Fibroblast of skin of scalp (primary cell): ENCODE results near the gene NPIPB2. TPM values are rescaled to one million over a fixed set of nuclear protein-coding genes. Genes with fewer than 3 reads are reported as not detected.
A peak's percentile ranks its signal among the peaks of the same experiment; 100 is the strongest.
"Not testable (repeated sequence)": the region's sequence is repeated elsewhere in the genome, so short reads cannot be mapped to it uniquely, and the experiment has no call there.

ENCODE experiments used
- DNase-seq: peaks from one replicate; pipeline ENCODE4 v3.0.0-alpha.2; 2013
- polyA plus RNA-seq, 2 experiments: library from polyadenylated mRNA; unstranded; fragments of 120-200 nt; gene quantifications; one replicate each; pipeline ENCODE4 v1.2.1, GENCODE V29; 2013; ENCODE audit not compliant: insufficient read length in 2 of 2

The NPIPB2 gene
- polyA plus RNA-seq (2013, experiment 1 of 2; ENCODE audit: insufficient read length): 0.47 TPM
- 1.7 TPM for polyA plus RNA-seq (2013, experiment 2 of 2; ENCODE audit: insufficient read length)

GRCh38 chr16:11941945-11942344, at the start of gene NPIPB2:
Gene NPIPB2 (minus strand): TSS chr16:11942045. CDS start chr16:11942045, 0 bp downstream.
- DNase-seq: not testable (repeated sequence)

GRCh38 chr16:11990702-11991390, 49.0 kb upstream of the NPIPB2 start:
- DNase-seq: no peak

GRCh38 chr16:11988258-11988978, 46.6 kb upstream of the NPIPB2 start:
- no peak for DNase-seq

- peak; percentile 19 for DNase-seq
Observed at GRCh38 chr16:11986521-11987057, 44.7 kb upstream of the NPIPB2 start.

- peak; percentile 45 for DNase-seq
Observed at GRCh38 chr16:11985250-11985649, 43.4 kb upstream of the NPIPB2 start.

GRCh38 chr16:11980136-11980844, 38.4 kb upstream of the NPIPB2 start:
- DNase-seq: no peak

GRCh38 chr16:11979013-11979672, 37.3 kb upstream of the NPIPB2 start:
- no peak for DNase-seq

GRCh38 chr16:11978080-11978479, 36.2 kb upstream of the NPIPB2 start:
- DNase-seq: no peak

- peak; percentile 82 for DNase-seq
Observed at GRCh38 chr16:11977376-11978041, 35.7 kb upstream of the NPIPB2 start.

- no peak for DNase-seq
Observed at GRCh38 chr16:11976850-11977375, 35.1 kb upstream of the NPIPB2 start.

GRCh38 chr16:11973070-11973469, 31.2 kb upstream of the NPIPB2 start:
- no peak for DNase-seq

- DNase-seq: peak; percentile 13
Observed at GRCh38 chr16:11972128-11972527, 30.3 kb upstream of the NPIPB2 start.

- not testable (repeated sequence) for DNase-seq
Observed at GRCh38 chr16:11970292-11970691, 28.4 kb upstream of the NPIPB2 start.

- DNase-seq: no peak
Observed at GRCh38 chr16:11968577-11968976, 26.7 kb upstream of the NPIPB2 start.

- no peak for DNase-seq
Observed at GRCh38 chr16:11967195-11967911, 25.5 kb upstream of the NPIPB2 start.

GRCh38 chr16:11966173-11966572, 24.3 kb upstream of the NPIPB2 start:
- no peak for DNase-seq

GRCh38 chr16:11964761-11965551, 23.1 kb upstream of the NPIPB2 start, which contains the start of gene TNFRSF17:
Gene TNFRSF17 (plus strand): TSS chr16:11965210. CDS start chr16:11965325, 115 bp downstream.
- peak; percentile 19 for DNase-seq

GRCh38 chr16:11963706-11964105, 21.9 kb upstream of the NPIPB2 start:
- no peak for DNase-seq

- DNase-seq: not testable (repeated sequence)
Observed at GRCh38 chr16:11962978-11963377, 21.1 kb upstream of the NPIPB2 start.

- not testable (repeated sequence) for DNase-seq
Observed at GRCh38 chr16:11962457-11962856, 20.6 kb upstream of the NPIPB2 start.
